Neural progenitor cell (in vitro differentiated cells): ENCODE data around the gene HUS1B. TPM values are rescaled to one million over a fixed set of nuclear protein-coding genes. Genes with fewer than 3 reads are reported as not detected.

Experiments used
- DNase-seq: peaks from one replicate; pipeline ENCODE4 v3.0.0-alpha.2; 2016; ENCODE audit warnings: low spot score
- H2AFZ ChIP-seq: fragments of 200-600 bp; sonication (generic); replicated peaks from 2 replicates; pipeline ENCODE4 v1.6.1; 2016; ENCODE audit warnings: antibody characterized with exemption
- H3F3A ChIP-seq: fragments of 200-600 bp; sonication (generic); 2 replicates; pipeline ENCODE4 v1.6.1; 2016; ENCODE audit warnings: antibody characterized with exemption, low read depth
- H3K27ac ChIP-seq: fragments of 200-600 bp; sonication (generic); 2 replicates; pipeline ENCODE4 v1.5.1; 2016; ENCODE audit warnings: mild to moderate bottlenecking
- H3K27me3 ChIP-seq: fragments of 200-600 bp; sonication (generic); 2 replicates; pipeline ENCODE4 v1.6.1; 2016; ENCODE audit warnings: mild to moderate bottlenecking, moderate library complexity
- H3K36me3 ChIP-seq: fragments of 200-600 bp; sonication (generic); 2 replicates; pipeline ENCODE4 v1.5.1; 2016
- H3K4me1 ChIP-seq: fragments of 200-600 bp; sonication (generic); 2 replicates; pipeline ENCODE4 v1.6.1; 2016; ENCODE audit warnings: mixed run types
- H3K4me2 ChIP-seq: fragments of 200-600 bp; sonication (generic); 2 replicates; pipeline ENCODE4 v1.6.1; 2016
- H3K4me3 ChIP-seq: fragments of 200-600 bp; sonication (generic); 2 replicates; pipeline ENCODE4 v1.5.1; 2016
- H3K79me2 ChIP-seq: fragments of 200-600 bp; sonication (generic); 2 replicates; pipeline ENCODE4 v1.6.1; 2016; ENCODE audit warnings: low read depth
- H3K9ac ChIP-seq: fragments of 200-600 bp; sonication (generic); 2 replicates; pipeline ENCODE4 v1.6.1; 2016
- H3K9me3 ChIP-seq: fragments of 200-600 bp; sonication (generic); 2 replicates; pipeline ENCODE4 v1.5.1; 2016; ENCODE audit warnings: low read depth
- H4K20me1 ChIP-seq: fragments of 200-600 bp; sonication (generic); 2 replicates; pipeline ENCODE4 v1.6.1; 2016; ENCODE audit warnings: low read depth
- H3K27ac Mint-ChIP-seq: 3 replicates; pipeline ENCODE4 v1.8.0; 2021; ENCODE audit warnings: mixed read lengths
- H3K27me3 Mint-ChIP-seq: 2 replicates; pipeline ENCODE4 v1.8.0; 2022; ENCODE audit warnings: low read depth, mild to moderate bottlenecking, inconsistent platforms, moderate library complexity, mixed read lengths; ENCODE audit not compliant: insufficient read depth
- H3K36me3 Mint-ChIP-seq: 3 replicates; pipeline ENCODE4 v1.8.0; 2021; ENCODE audit warnings: mixed read lengths
- H3K4me1 Mint-ChIP-seq: 3 replicates; pipeline ENCODE4 v1.8.0; 2021; ENCODE audit warnings: mixed read lengths
- H3K4me3 Mint-ChIP-seq: 3 replicates; pipeline ENCODE4 v1.8.0; 2021; ENCODE audit warnings: mild to moderate bottlenecking, moderate library complexity, mixed read lengths
- H3K9me3 Mint-ChIP-seq: 3 replicates; pipeline ENCODE4 v1.8.0; 2020; ENCODE audit warnings: mixed read lengths
- EZH2 ChIP-seq: fragments of 200-600 bp; sonication (generic); IDR thresholded peaks from 2 replicates; pipeline ENCODE4 v1.6.1; 2017; ENCODE audit warnings: antibody characterized with exemption, mild to moderate bottlenecking, moderate library complexity
- EZH2phosphoT487 ChIP-seq: fragments of 200-600 bp; sonication (generic); IDR thresholded peaks from 2 replicates; pipeline ENCODE4 v1.6.1; 2017; ENCODE audit warnings: antibody characterized with exemption
- total RNA-seq: library from RNA; depleted of rRNA; stranded (reverse); fragments of >200 nt; gene quantifications from 2 replicates; pipeline ENCODE4 v1.2.3, GENCODE V29; 2015; ENCODE audit warnings: low replicate concordance
- TF ChIP-seq, protein P1 (sequence below): fragments of 200-600 bp; sonication (generic); IDR thresholded peaks from 2 replicates; pipeline ENCODE4 v1.5.1; 2017; ENCODE audit warnings: antibody characterized with exemption, mild to moderate bottlenecking

The HUS1B gene
- total RNA-seq, 1 donor from 2014 or later, result not detected

GRCh38 chr6:659716-660581 lies 3.0 kb upstream of the HUS1B start:
- Mint-ChIP-seq H3K9me3 (peaks cover 40% of the 10 kb centered on the region), H3K27ac (peak overlapping the region; percentile 53), H3K4me3 (no peak overlapping the region), H3K27me3 (no peaks in the 10 kb centered on the region), H3K4me1 (peaks cover 12% of the 10 kb centered on the region), H3K36me3 (peaks cover 18% of the 10 kb centered on the region)
- H2AFZ ChIP-seq, result no peak overlapping the region
- no peaks in the 10 kb centered on the region for H4K20me1 ChIP-seq
- H3K79me2 ChIP-seq, result peaks cover 63% of the 10 kb centered on the region
- H3F3A ChIP-seq, result peaks cover 7% of the 10 kb centered on the region
- no peak overlapping the region for H3K4me3 ChIP-seq
- H3K27ac ChIP-seq, result peak overlapping the region; percentile 47
- no peaks in the 10 kb centered on the region for H3K36me3 ChIP-seq
- TF ChIP-seq EZH2phosphoT487 (no peak), EZH2 (no peak)
- TF ChIP-seq, protein P1, sequence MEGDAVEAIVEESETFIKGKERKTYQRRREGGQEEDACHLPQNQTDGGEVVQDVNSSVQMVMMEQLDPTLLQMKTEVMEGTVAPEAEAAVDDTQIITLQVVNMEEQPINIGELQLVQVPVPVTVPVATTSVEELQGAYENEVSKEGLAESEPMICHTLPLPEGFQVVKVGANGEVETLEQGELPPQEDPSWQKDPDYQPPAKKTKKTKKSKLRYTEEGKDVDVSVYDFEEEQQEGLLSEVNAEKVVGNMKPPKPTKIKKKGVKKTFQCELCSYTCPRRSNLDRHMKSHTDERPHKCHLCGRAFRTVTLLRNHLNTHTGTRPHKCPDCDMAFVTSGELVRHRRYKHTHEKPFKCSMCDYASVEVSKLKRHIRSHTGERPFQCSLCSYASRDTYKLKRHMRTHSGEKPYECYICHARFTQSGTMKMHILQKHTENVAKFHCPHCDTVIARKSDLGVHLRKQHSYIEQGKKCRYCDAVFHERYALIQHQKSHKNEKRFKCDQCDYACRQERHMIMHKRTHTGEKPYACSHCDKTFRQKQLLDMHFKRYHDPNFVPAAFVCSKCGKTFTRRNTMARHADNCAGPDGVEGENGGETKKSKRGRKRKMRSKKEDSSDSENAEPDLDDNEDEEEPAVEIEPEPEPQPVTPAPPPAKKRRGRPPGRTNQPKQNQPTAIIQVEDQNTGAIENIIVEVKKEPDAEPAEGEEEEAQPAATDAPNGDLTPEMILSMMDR, result no peak
- no peak overlapping the region for H3K4me2 ChIP-seq
- H3K27me3 ChIP-seq, result no peaks in the 10 kb centered on the region
- no peaks in the 10 kb centered on the region for H3K9me3 ChIP-seq
- H3K9ac ChIP-seq, result no peak overlapping the region
- peak; percentile 43 for DNase-seq
- H3K4me1 ChIP-seq, result peaks cover 5% of the 10 kb centered on the region

- H3K27ac ChIP-seq, result no peak overlapping the region
Measured at GRCh38 chr6:658244-658643, 1.3 kb upstream of the HUS1B start.

DNA sequence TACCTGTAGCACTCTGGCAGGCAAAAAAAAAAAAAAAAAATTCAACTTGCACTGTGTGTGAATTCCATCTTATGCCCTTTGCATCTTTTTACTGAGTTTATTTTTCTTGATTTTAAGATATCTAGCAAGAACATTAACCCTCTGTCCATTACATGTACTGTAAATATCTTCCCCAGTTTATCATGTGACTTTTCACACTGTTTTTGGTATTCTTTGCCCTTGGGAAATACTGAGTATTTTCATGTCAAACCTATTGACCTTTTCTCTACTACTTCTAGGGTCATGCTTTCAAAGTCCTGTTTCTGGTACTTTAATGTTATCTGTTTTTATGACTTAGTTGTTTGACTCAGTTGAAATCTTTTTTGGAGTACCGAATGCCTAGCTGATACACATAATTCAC lies 843 bp upstream of the HUS1B start:
- no peak overlapping the region for H3K27ac ChIP-seq
- H3F3A ChIP-seq, result peaks cover 7% of the 10 kb centered on the region
- H3K4me3 ChIP-seq, result no peak overlapping the region
- no peaks in the 10 kb centered on the region for H3K9me3 ChIP-seq
- DNase-seq, result no peak
- H3K79me2 ChIP-seq, result peaks cover 41% of the 10 kb centered on the region
- no peak overlapping the region for H3K4me2 ChIP-seq
- H3K4me1 ChIP-seq, result peaks cover 5% of the 10 kb centered on the region
- Mint-ChIP-seq H3K27me3 (peaks cover 4% of the 10 kb centered on the region), H3K9me3 (peaks cover 21% of the 10 kb centered on the region), H3K36me3 (peaks cover 18% of the 10 kb centered on the region), H3K4me3 (no peak overlapping the region), H3K4me1 (peaks cover 12% of the 10 kb centered on the region), H3K27ac (no peak overlapping the region)
- no peak overlapping the region for H2AFZ ChIP-seq
- H3K36me3 ChIP-seq, result no peaks in the 10 kb centered on the region
- H3K9ac ChIP-seq, result no peak overlapping the region
- TF ChIP-seq EZH2phosphoT487, result no peak
- TF ChIP-seq EZH2, result no peak
- TF ChIP-seq, protein P1, result no peak
- H4K20me1 ChIP-seq, result no peaks in the 10 kb centered on the region
- no peaks in the 10 kb centered on the region for H3K27me3 ChIP-seq

More at GRCh38 chr6:658244-658643, 1.3 kb upstream of the HUS1B start:
- H3K4me1 ChIP-seq, result peaks cover 5% of the 10 kb centered on the region
- no peaks in the 10 kb centered on the region for H4K20me1 ChIP-seq
- peaks cover 46% of the 10 kb centered on the region for H3K79me2 ChIP-seq
- Mint-ChIP-seq H3K4me1 (peaks cover 12% of the 10 kb centered on the region), H3K4me3 (no peak overlapping the region), H3K27ac (no peak overlapping the region), H3K9me3 (peaks cover 26% of the 10 kb centered on the region), H3K27me3 (peaks cover 4% of the 10 kb centered on the region), H3K36me3 (peaks cover 18% of the 10 kb centered on the region)
- H3K9me3 ChIP-seq, result no peaks in the 10 kb centered on the region
- no peak overlapping the region for H3K9ac ChIP-seq
- DNase-seq, result no peak
- H3K4me3 ChIP-seq, result no peak overlapping the region
- no peak overlapping the region for H2AFZ ChIP-seq
- peaks cover 7% of the 10 kb centered on the region for H3F3A ChIP-seq
- H3K36me3 ChIP-seq, result no peaks in the 10 kb centered on the region
- TF ChIP-seq EZH2 (no peak), EZH2phosphoT487 (no peak)
- TF ChIP-seq, protein P1, result no peak
- no peaks in the 10 kb centered on the region for H3K27me3 ChIP-seq
- H3K4me2 ChIP-seq, result no peak overlapping the region
